Ovary (tissue), 9 donors: ENCODE results near the gene SYNGAP1. TPM values are rescaled to one million over a fixed set of nuclear protein-coding genes. Genes with fewer than 3 reads are reported as not detected.

ENCODE experiments used
- DNase-seq, 5 donors: peaks; one replicate each; pipeline ENCODE4 v3.0.0-alpha.2; 2019 to 2020
- H3K27ac ChIP-seq, 2 donors: fragments of 200-600 bp; one replicate each; pipeline versions ENCODE4 v1.5.1 to v1.8.0; 2019 to 2022
- H3K27me3 ChIP-seq: fragments of 200-600 bp; one replicate; pipeline ENCODE4 v1.8.0; 2022
- H3K36me3 ChIP-seq: fragments of 200-600 bp; sonication (generic); one replicate; pipeline ENCODE4 v1.5.1; 2019
- H3K4me1 ChIP-seq: one replicate; pipeline ENCODE4 v1.8.1; 2013; ENCODE audit warnings: mild to moderate bottlenecking, moderate library complexity; ENCODE audit not compliant: insufficient read depth
- H3K4me3 ChIP-seq: fragments of 200-600 bp; sonication (generic); one replicate; pipeline ENCODE4 v1.5.1; 2017
- H3K9me3 ChIP-seq, 2 donors: fragments of 200-600 bp in 1 of 2; sonication (generic) in 1 of 2; one replicate each; pipeline versions ENCODE4 v1.5.1 to v1.8.1; 2013 to 2019; ENCODE audit warnings: mild to moderate bottlenecking in 1 of 2, moderate library complexity in 1 of 2
- CTCF ChIP-seq, 3 donors: fragments of 450-650 bp in 2 of 3; fragments of 200-600 bp in 1 of 3; IDR thresholded peaks; one replicate each; pipeline versions ENCODE4 v1.5.1 to v1.8.0; 2016 to 2022; ENCODE audit warnings: antibody characterized with exemption in 3 of 3, mild to moderate bottlenecking in 1 of 3
- EP300 ChIP-seq: sonication (generic); formaldehyde crosslinking; IDR thresholded peaks from one replicate; pipeline ENCODE4 v1.6.1; 2017; ENCODE audit warnings: antibody characterized with exemption
- POLR2A ChIP-seq: fragments of 450-650 bp; IDR thresholded peaks from one replicate; pipeline ENCODE4 v1.6.1; 2017; ENCODE audit warnings: antibody characterized with exemption, mild to moderate bottlenecking, moderate library complexity
- WGBS, 3 donors: extraction: QIAGEN DNeasy Blood & Tissue Kit in 1 of 3; methylation state at CpG; one replicate each; pipeline versions ENCODE4 v1.1.5 to v1.1.7; 2013 to 2017; 5-methylcytosine and 5-hydroxymethylcytosine counted together
- intact Hi-C, 4 donors: fragments of 100-400 bp; cut with DNase I; formaldehyde crosslinking; loops; one replicate each; pipeline versions ENCODE4 v1.11.0 to v1.15.1; 2022 to 2023
- polyA plus RNA-seq, 2 donors: library from polyadenylated mRNA; stranded (reverse); fragments of 200-250 nt in 1 of 2; fragments of 350-450 nt in 1 of 2; fragmentation: Illumina TruSeq in 1 of 2; extraction: RNeasy Lipid Tissue Mini Kit (QIAGEN cat#74804) in 1 of 2; gene quantifications; one replicate each; pipeline ENCODE4 v1.2.3, GENCODE V29; 2013 to 2014
- total RNA-seq, 7 donors: library from RNA; depleted of rRNA in 2 of 7; stranded (reverse); fragments of >200 nt in 2 of 7; fragmentation: NEBNext Ultra II Directional in 3 of 7; extraction: Animal tissue kit (Norgen Biotek cat#: 25700) in 3 of 7; gene quantifications; one replicate each; pipeline versions ENCODE4 v1.1.0 to v1.2.4, GENCODE V29; 2016 to 2023
- donor health status: DM: no; HTN: no; CAD: no; lungs with moderate emphysema.
- donor health status: DM: no; HTN: no; CAD: no.
- donor health status: Bipolar disorder and iron deficiency.
- donor health status: DM: yes; HTN: yes; CAD: no.
- donor health status: DM: no; HTN: no; CAD: no.
- donor health status: DM: yes; HTN: yes; CAD: no.

The SYNGAP1 gene
- total and polyA plus RNA-seq, 9 donors, result 14.6 to 60.0 (median 33.5) TPM

GRCh38 chr6:33417903-33418689, 1.8 kb upstream of the SYNGAP1 start, which contains the start of gene CUTA:
Gene CUTA, minus strand, starts transcription at chr6:33418107. Its CDS starts 107 bp downstream, at chr6:33418000.
- Histone ChIP-seq H3K27ac (peak within 1 kb of the TSS; percentile 91 to 92), H3K9me3 (no peaks in the 10 kb centered on the region), H3K27me3 (no peaks in the 10 kb centered on the region), H3K36me3 (no peaks in the 10 kb centered on the region), H3K4me1 (peaks cover 5% of the 10 kb centered on the region), H3K4me3 (peak within 1 kb of the TSS; percentile 71)
- WGBS, 3 donors, result 0% methylated on average over 48 to 51 of the region's 51 CpGs
- peak; percentile 99 for DNase-seq
- intact Hi-C loops, result loop anchor here in 3 of 4 donors (5.0 to 10.0 kb wide), 4 partner anchors 103 to 143 kb away; partner anchors contain the start of genes B3GALT4 (in 1 of the 3), RGL2 (in 1 of the 3), RPS18 (in 1 of the 3) and TAPBP (in 1 of the 3)
- TF ChIP-seq POLR2A, result peak; percentile 97
- peak; percentile 56 for TF ChIP-seq EP300
- peak in 2 of 3 donors; percentile 39 to 57 for TF ChIP-seq CTCF (IDR thresholded peaks at IDR 0.05)

- Histone ChIP-seq H3K4me1 (peaks cover 5% of the 10 kb centered on the region), H3K27me3 (no peaks in the 10 kb centered on the region), H3K36me3 (no peaks in the 10 kb centered on the region), H3K27ac (peak overlapping the region; percentile 91 to 92), H3K9me3 (no peaks in the 10 kb centered on the region), H3K4me3 (peak overlapping the region; percentile 34)
- intact Hi-C loops, result loop anchor here in 3 of 4 donors (5.0 to 10.0 kb wide), 4 partner anchors 104 to 144 kb away; partner anchors contain the start of genes B3GALT4 (in 1 of the 3), RGL2 (in 1 of the 3), RPS18 (in 1 of the 3) and TAPBP (in 1 of the 3)
- TF ChIP-seq CTCF (IDR thresholded peaks at IDR 0.05) (peak in 1 of 3 donors; percentile 3), POLR2A (no peak), EP300 (no peak)
- DNase-seq, result peak in 2 of 5 donors; percentile 35 to 46
- WGBS, 3 donors, result 25 to 39% (median 36%) methylated on average over 8 of the region's 8 CpGs
Observed at GRCh38 chr6:33418690-33419291, 1.1 kb upstream of the SYNGAP1 start.

- Histone ChIP-seq H3K4me3 (peak overlapping the region; percentile 46), H3K27me3 (no peaks in the 10 kb centered on the region), H3K36me3 (no peaks in the 10 kb centered on the region), H3K9me3 (no peaks in the 10 kb centered on the region), H3K27ac (peak overlapping the region; percentile 46 to 60), H3K4me1 (peaks cover 15% of the 10 kb centered on the region)
- DNase-seq, result peak in 1 of 5 donors; percentile 45
- WGBS, 3 donors, result 45 to 54% (median 51%) methylated on average over 6 of the region's 6 CpGs
- intact Hi-C loops, result loop anchor here in 1 of 4 donors (10.0 kb wide), 1 partner anchor 106 kb away; the partner anchor contains the start of genes TAPBP and ZBTB22
- TF ChIP-seq POLR2A, result no peak
Observed at GRCh38 chr6:33420491-33421343, 852 bp downstream of the SYNGAP1 start.

GRCh38 chr6:33421344-33421643, 1.4 kb downstream of the SYNGAP1 start:
- Histone ChIP-seq H3K9me3 (no peaks in the 10 kb centered on the region), H3K27me3 (no peaks in the 10 kb centered on the region), H3K36me3 (no peaks in the 10 kb centered on the region), H3K4me3 (no peak overlapping the region), H3K4me1 (peaks cover 15% of the 10 kb centered on the region), H3K27ac (peak overlapping the region; percentile 45 to 60)
- TF ChIP-seq EP300, result no peak
- no peak for TF ChIP-seq CTCF (IDR thresholded peaks at IDR 0.05)
- no peak for TF ChIP-seq POLR2A
- intact Hi-C loops, result loop anchor here in 1 of 4 donors (10.0 kb wide), 1 partner anchor 106 kb away; the partner anchor contains the start of genes TAPBP and ZBTB22
- DNase-seq, result no peak
- 75 to 80% (median 75%) methylated on average over 2 of the region's 2 CpGs for WGBS, 3 donors
